Neural cell (in vitro differentiated cells): ENCODE data around the gene MED15. TPM values are rescaled to one million over a fixed set of nuclear protein-coding genes. Genes with fewer than 3 reads are reported as not detected.

Experiments used
- H2AFZ ChIP-seq: fragments of 200-600, 300-800 bp; sonication (generic), shearing (Covaris generic); 2 replicates; pipeline ENCODE4 v1.6.0; 2014; ENCODE audit warnings: low read depth, mild to moderate bottlenecking, antibody characterized with exemption, low read length, moderate library complexity
- H3F3A ChIP-seq: fragments of 200-600 bp; shearing (Covaris generic); 2 replicates; pipeline ENCODE4 v1.6.1; 2016; ENCODE audit warnings: mild to moderate bottlenecking, moderate library complexity, mixed read lengths, antibody characterized with exemption, low read length; ENCODE audit not compliant: insufficient read depth, poor library complexity, severe bottlenecking
- H3K27ac ChIP-seq: fragments of 200-600, 300-800 bp; sonication (generic), shearing (Covaris generic); 2 replicates; pipeline ENCODE4 v1.5.1; 2014; ENCODE audit warnings: mild to moderate bottlenecking, low read length, moderate library complexity
- H3K27me3 ChIP-seq: fragments of 300-800, 200-600 bp; sonication (generic), shearing (Covaris generic); 2 replicates; pipeline ENCODE4 v1.6.0; 2014; ENCODE audit warnings: mild to moderate bottlenecking, low read depth, low read length, moderate library complexity; ENCODE audit not compliant: insufficient read depth
- H3K36me3 ChIP-seq: fragments of 300-800, 200-600 bp; sonication (generic), shearing (Covaris generic); 2 replicates; pipeline ENCODE4 v1.5.1; 2014; ENCODE audit warnings: mild to moderate bottlenecking, antibody characterized with exemption, low read length, moderate library complexity; ENCODE audit not compliant: insufficient read depth
- H3K4me2 ChIP-seq: fragments of 300-800, 200-600 bp; sonication (generic), shearing (Covaris generic); 2 replicates; pipeline ENCODE4 v1.6.0; 2014; ENCODE audit warnings: mild to moderate bottlenecking, low read length
- H3K4me3 ChIP-seq: fragments of 300-800, 200-600 bp; sonication (generic), shearing (Covaris generic); 2 replicates; pipeline ENCODE4 v1.5.1; 2014; ENCODE audit warnings: mild to moderate bottlenecking, low read length, moderate library complexity
- H3K79me2 ChIP-seq: fragments of 200-600 bp; shearing (Covaris generic); replicated peaks from 2 replicates; pipeline ENCODE4 v1.6.0; 2014; ENCODE audit warnings: mild to moderate bottlenecking, low read length, moderate library complexity; ENCODE audit not compliant: insufficient read depth
- H3K9ac ChIP-seq: fragments of 300-800, 200-600 bp; sonication (generic), shearing (Covaris generic); 2 replicates; pipeline ENCODE4 v1.6.1; 2016; ENCODE audit warnings: mild to moderate bottlenecking, low read length, mixed read lengths
- H3K9me2 ChIP-seq: fragments of 200-600 bp; shearing (Covaris generic); 2 replicates; pipeline ENCODE4 v1.6.1; 2016; ENCODE audit warnings: mild to moderate bottlenecking, low read length, mixed read lengths; ENCODE audit not compliant: insufficient read depth
- H3K9me3 ChIP-seq: fragments of 200-600, 300-800 bp; sonication (generic), shearing (Covaris generic); 2 replicates; pipeline ENCODE4 v1.6.1; 2016; ENCODE audit warnings: mild to moderate bottlenecking, mixed run types, low read length, moderate library complexity, mixed read lengths
- H4K20me1 ChIP-seq: fragments of 200-600 bp; shearing (Covaris generic); 2 replicates; pipeline ENCODE4 v1.6.1; 2016; ENCODE audit warnings: mild to moderate bottlenecking, mixed run types; ENCODE audit not compliant: insufficient read depth
- CTCF ChIP-seq: fragments of 450-650 bp; IDR thresholded peaks from 2 replicates; pipeline ENCODE4 v1.5.1; 2014; ENCODE audit warnings: antibody characterized with exemption, mild to moderate bottlenecking, moderate library complexity; ENCODE audit not compliant: poor library complexity, severe bottlenecking
- EP300 ChIP-seq: fragments of 450-650 bp; conservative IDR thresholded peaks from 2 replicates; pipeline ENCODE4 v1.6.1; 2014; ENCODE audit warnings: antibody characterized with exemption, mild to moderate bottlenecking, moderate library complexity; ENCODE audit not compliant: poor library complexity, severe bottlenecking
- EZH2 ChIP-seq: fragments of 200-600, 300-800 bp; shearing (Covaris generic), sonication (generic); IDR thresholded peaks from 2 replicates; pipeline ENCODE4 v1.6.1; 2014; ENCODE audit warnings: antibody characterized with exemption, low read length, borderline replicate concordance, mild to moderate bottlenecking; ENCODE audit not compliant: insufficient read depth, poor library complexity, severe bottlenecking
- MXI1 ChIP-seq: fragments of 450-650 bp; conservative IDR thresholded peaks from 2 replicates; pipeline ENCODE4 v1.6.1; 2014; ENCODE audit warnings: antibody characterized with exemption, mild to moderate bottlenecking; ENCODE audit not compliant: poor library complexity, severe bottlenecking
- POLR2AphosphoS5 ChIP-seq: IDR thresholded peaks from 2 replicates; pipeline ENCODE4 v1.6.1; 2012
- RAD21 ChIP-seq: fragments of 450-650 bp; conservative IDR thresholded peaks from 2 replicates; pipeline ENCODE4 v1.6.1; 2014; ENCODE audit warnings: antibody characterized with exemption, mild to moderate bottlenecking, moderate library complexity
- REST ChIP-seq: IDR thresholded peaks from 2 replicates; pipeline ENCODE4 v1.6.1; 2012; ENCODE audit warnings: borderline replicate concordance
- SMC3 ChIP-seq: fragments of 450-650 bp; conservative IDR thresholded peaks from 2 replicates; pipeline ENCODE4 v1.6.1; 2014; ENCODE audit warnings: antibody characterized with exemption, mild to moderate bottlenecking, moderate library complexity; ENCODE audit not compliant: poor library complexity
- TAF1 ChIP-seq: IDR thresholded peaks from 2 replicates; pipeline ENCODE4 v1.6.1; 2012; ENCODE audit warnings: low read depth
- polyA plus RNA-seq: library from polyadenylated mRNA; depleted of rRNA; stranded (reverse); fragments of >200 nt; gene quantifications from 2 replicates; pipeline ENCODE4 v1.2.3, GENCODE V29; 2014

Gene MED15
- polyA plus RNA-seq, 1 donor from 2014 or later: 13.2 TPM

- H3F3A ChIP-seq: no peaks in the 10 kb centered on the region
- no peaks in the 10 kb centered on the region for H3K9me2 ChIP-seq
- H3K79me2 ChIP-seq: no peaks in the 10 kb centered on the region
- TF ChIP-seq MXI1 (no peak), POLR2AphosphoS5 (no peak), SMC3 (no peak), REST (no peak), CTCF (no peak), RAD21 (no peak), TAF1 (no peak), EP300 (no peak), EZH2 (no peak)
- H3K9me3 ChIP-seq: no peaks in the 10 kb centered on the region
- no peak overlapping the region for H3K4me3 ChIP-seq
- H3K36me3 ChIP-seq: peaks cover 8% of the 10 kb centered on the region
- H3K27me3 ChIP-seq: no peaks in the 10 kb centered on the region
- H3K9ac ChIP-seq: no peak overlapping the region
- H3K27ac ChIP-seq: no peak overlapping the region
- H4K20me1 ChIP-seq: no peaks in the 10 kb centered on the region
- no peak overlapping the region for H3K4me2 ChIP-seq
- no peak overlapping the region for H2AFZ ChIP-seq
Observed at GRCh38 chr22:20459862-20460261, 47.5 kb upstream of the MED15 start.

GRCh38 chr22:20463324-20464095 is 43.9 kb upstream of the MED15 start:
- Histone ChIP-seq H3K4me3 (no peak overlapping the region), H2AFZ (no peak overlapping the region), H4K20me1 (no peaks in the 10 kb centered on the region), H3K27ac (no peak overlapping the region), H3K9me3 (no peaks in the 10 kb centered on the region), H3K4me2 (no peak overlapping the region), H3K9me2 (no peaks in the 10 kb centered on the region), H3K27me3 (no peaks in the 10 kb centered on the region), H3K36me3 (no peaks in the 10 kb centered on the region), H3K9ac (no peak overlapping the region), H3K79me2 (no peaks in the 10 kb centered on the region), H3F3A (no peaks in the 10 kb centered on the region)
- TF ChIP-seq POLR2AphosphoS5 (no peak), EZH2 (no peak), EP300 (no peak), TAF1 (no peak), SMC3 (no peak), CTCF (no peak), REST (no peak), RAD21 (no peak), MXI1 (no peak)
